HFF-Myc (cell line): ENCODE results near the gene VWA3B.

ENCODE experiments used
- DNase-seq: peaks from one replicate; pipeline ENCODE4 v3.0.0-alpha.2; 2011; ENCODE audit warnings: low read depth; ENCODE audit errors: extremely low read depth
- H3K4me3 ChIP-seq: replicated peaks from 2 replicates; pipeline ENCODE4 v1.5.1; 2011; ENCODE audit warnings: low read depth, mild to moderate bottlenecking, control low read depth, low read length
- CTCF ChIP-seq: IDR thresholded peaks from 2 replicates; pipeline ENCODE4 v1.5.1; 2012; ENCODE audit warnings: mild to moderate bottlenecking, low read depth, low read length, control low read depth; ENCODE audit errors: missing control alignments

VWA3B gene

GRCh38 chr2:98334439-98335078 lies 247.6 kb downstream of the VWA3B start:
- H3K4me3 ChIP-seq, result no peak overlapping the region
- peak; percentile 61 for DNase-seq
- no peak for TF ChIP-seq CTCF

- no peak for TF ChIP-seq CTCF
- no peak for DNase-seq
- H3K4me3 ChIP-seq, result no peak overlapping the region
These were observed 248.3 kb downstream of the VWA3B start for GRCh38 chr2:98335271-98335670.

GRCh38 chr2:98341241-98341640 lies 254.3 kb downstream of the VWA3B start:
- no peak overlapping the region for H3K4me3 ChIP-seq
- no peak for DNase-seq
- TF ChIP-seq CTCF, result no peak

GRCh38 chr2:98343285-98343684 lies 256.3 kb downstream of the VWA3B start:
- no peak for TF ChIP-seq CTCF
- no peak overlapping the region for H3K4me3 ChIP-seq
- no peak for DNase-seq

- no peak for TF ChIP-seq CTCF
- no peak for DNase-seq
- H3K4me3 ChIP-seq, result no peak within 1 kb of the TSS
These were observed 259.6 kb downstream of the VWA3B start, which contains the start of gene CNGA3 for GRCh38 chr2:98346311-98347236. CNGA3 (plus strand) TSS chr2:98346456; CDS start chr2:98369976, 23,520 bp downstream.

- no peak for TF ChIP-seq CTCF
- DNase-seq, result no peak
- no peak overlapping the region for H3K4me3 ChIP-seq
These were observed 260.5 kb downstream of the VWA3B start for GRCh38 chr2:98347298-98348065.
